ENCODE results near the gene RETREG2.

Gene RETREG2

GRCh38 chr2:219177552-219178376 is at the start of gene RETREG2:
TSS of gene RETREG2 (plus strand) at chr2:219178275. CDS start at chr2:219178353, 78 bp downstream.
- H3K27ac Mint-ChIP-seq = peak within 1 kb of the TSS; percentile 97
- H3K36me3 Mint-ChIP-seq = peaks cover 23% of the 10 kb centered on the region
- H3K27me3 Mint-ChIP-seq = no peaks in the 10 kb centered on the region
- ATAC-seq (ENCODE audit: low read depth) (peak; percentile 47), DNase-seq (ENCODE audit: low spot score in 2 of 2) (peak; percentile 75)
- H3K4me3 Mint-ChIP-seq = peak within 1 kb of the TSS; percentile 88
- H3K9me3 Mint-ChIP-seq = no peaks in the 10 kb centered on the region
- H3K4me1 Mint-ChIP-seq = peaks cover 31% of the 10 kb centered on the region

- Mint-ChIP-seq H3K4me3 (no peak overlapping the region), H3K36me3 (peaks cover 18% of the 10 kb centered on the region), H3K27me3 (no peaks in the 10 kb centered on the region), H3K9me3 (no peaks in the 10 kb centered on the region), H3K4me1 (peaks cover 6% of the 10 kb centered on the region), H3K27ac (no peak overlapping the region)
- DNase-seq (ENCODE audit: low spot score in 2 of 2) = no peak
- ATAC-seq (ENCODE audit: low read depth) = no peak
Observed at GRCh38 chr2:219128396-219128795, 49.7 kb upstream of the RETREG2 start.

- Mint-ChIP-seq H3K27me3 (no peaks in the 10 kb centered on the region), H3K27ac (no peak overlapping the region), H3K9me3 (no peaks in the 10 kb centered on the region), H3K4me1 (peaks cover 10% of the 10 kb centered on the region), H3K4me3 (no peak overlapping the region), H3K36me3 (peaks cover 18% of the 10 kb centered on the region)
- DNase-seq (ENCODE audit: low spot score in 2 of 2) (no peak), ATAC-seq (ENCODE audit: low read depth) (no peak)
Observed at GRCh38 chr2:219129589-219129988, 48.5 kb upstream of the RETREG2 start.

GRCh38 chr2:219131327-219131726 is 46.7 kb upstream of the RETREG2 start:
- Mint-ChIP-seq H3K36me3 (peaks cover 18% of the 10 kb centered on the region), H3K9me3 (no peaks in the 10 kb centered on the region), H3K27me3 (no peaks in the 10 kb centered on the region), H3K27ac (no peak overlapping the region), H3K4me1 (peaks cover 10% of the 10 kb centered on the region), H3K4me3 (no peak overlapping the region)
- DNase-seq (ENCODE audit: low spot score in 2 of 2) (no peak), ATAC-seq (ENCODE audit: low read depth) (no peak)

- DNase-seq (ENCODE audit: low spot score in 2 of 2) (no peak), ATAC-seq (ENCODE audit: low read depth) (no peak)
- Mint-ChIP-seq H3K4me3 (no peak overlapping the region), H3K27ac (no peak overlapping the region), H3K36me3 (peaks cover 14% of the 10 kb centered on the region), H3K27me3 (no peaks in the 10 kb centered on the region), H3K4me1 (peaks cover 10% of the 10 kb centered on the region), H3K9me3 (no peaks in the 10 kb centered on the region)
Observed at GRCh38 chr2:219131744-219132143, 46.3 kb upstream of the RETREG2 start.

GRCh38 chr2:219133976-219134375 is 44.1 kb upstream of the RETREG2 start:
- H3K36me3 Mint-ChIP-seq = peaks cover 22% of the 10 kb centered on the region
- H3K4me3 Mint-ChIP-seq = no peak overlapping the region
- no peak for ATAC-seq (ENCODE audit: low read depth)
- H3K27me3 Mint-ChIP-seq = no peaks in the 10 kb centered on the region
- no peak overlapping the region for H3K27ac Mint-ChIP-seq
- peaks cover 7% of the 10 kb centered on the region for H3K4me1 Mint-ChIP-seq
- DNase-seq (ENCODE audit: low spot score in 2 of 2) = no peak
- no peaks in the 10 kb centered on the region for H3K9me3 Mint-ChIP-seq

- no peak for DNase-seq (ENCODE audit: low spot score in 2 of 2)
- H3K4me1 Mint-ChIP-seq = peaks cover 4% of the 10 kb centered on the region
- H3K36me3 Mint-ChIP-seq = peaks cover 48% of the 10 kb centered on the region
- H3K27me3 Mint-ChIP-seq = no peaks in the 10 kb centered on the region
- H3K27ac Mint-ChIP-seq = no peak overlapping the region
- ATAC-seq (ENCODE audit: low read depth) = no peak
- no peak overlapping the region for H3K4me3 Mint-ChIP-seq
- H3K9me3 Mint-ChIP-seq = no peaks in the 10 kb centered on the region
Observed at GRCh38 chr2:219140722-219141121, 37.4 kb upstream of the RETREG2 start.

GRCh38 chr2:219142329-219142728 is 35.7 kb upstream of the RETREG2 start:
- H3K27ac Mint-ChIP-seq = no peak overlapping the region
- no peaks in the 10 kb centered on the region for H3K9me3 Mint-ChIP-seq
- H3K4me1 Mint-ChIP-seq = peaks cover 4% of the 10 kb centered on the region
- H3K36me3 Mint-ChIP-seq = peaks cover 57% of the 10 kb centered on the region
- DNase-seq (ENCODE audit: low spot score in 2 of 2) (no peak), ATAC-seq (ENCODE audit: low read depth) (no peak)
- no peak overlapping the region for H3K4me3 Mint-ChIP-seq
- H3K27me3 Mint-ChIP-seq = no peaks in the 10 kb centered on the region

- no peak overlapping the region for H3K27ac Mint-ChIP-seq
- no peaks in the 10 kb centered on the region for H3K27me3 Mint-ChIP-seq
- no peak overlapping the region for H3K4me3 Mint-ChIP-seq
- peaks cover 26% of the 10 kb centered on the region for H3K36me3 Mint-ChIP-seq
- DNase-seq (ENCODE audit: low spot score in 2 of 2) (no peak), ATAC-seq (ENCODE audit: low read depth) (no peak)
- H3K9me3 Mint-ChIP-seq = no peaks in the 10 kb centered on the region
- H3K4me1 Mint-ChIP-seq = no peaks in the 10 kb centered on the region
Observed at GRCh38 chr2:219149667-219150066, 28.4 kb upstream of the RETREG2 start.

- Mint-ChIP-seq H3K36me3 (peaks cover 22% of the 10 kb centered on the region), H3K4me1 (peaks cover 9% of the 10 kb centered on the region), H3K4me3 (no peak overlapping the region), H3K27ac (no peak overlapping the region), H3K27me3 (no peaks in the 10 kb centered on the region), H3K9me3 (no peaks in the 10 kb centered on the region)
- ATAC-seq (ENCODE audit: low read depth) (no peak), DNase-seq (ENCODE audit: low spot score in 2 of 2) (peak; percentile 30 to 55)
Observed at GRCh38 chr2:219155054-219155644, 22.9 kb upstream of the RETREG2 start.

GRCh38 chr2:219157396-219157795 is 20.7 kb upstream of the RETREG2 start:
- no peaks in the 10 kb centered on the region for H3K27me3 Mint-ChIP-seq
- peaks cover 19% of the 10 kb centered on the region for H3K4me1 Mint-ChIP-seq
- no peaks in the 10 kb centered on the region for H3K9me3 Mint-ChIP-seq
- no peak for DNase-seq (ENCODE audit: low spot score in 2 of 2)
- H3K27ac Mint-ChIP-seq = no peak overlapping the region
- ATAC-seq (ENCODE audit: low read depth) = no peak
- no peak overlapping the region for H3K4me3 Mint-ChIP-seq
- H3K36me3 Mint-ChIP-seq = peaks cover 17% of the 10 kb centered on the region

- Mint-ChIP-seq H3K4me1 (peaks cover 19% of the 10 kb centered on the region), H3K27me3 (no peaks in the 10 kb centered on the region), H3K4me3 (no peak overlapping the region), H3K36me3 (peaks cover 17% of the 10 kb centered on the region), H3K27ac (no peak overlapping the region), H3K9me3 (no peaks in the 10 kb centered on the region)
- DNase-seq (ENCODE audit: low spot score in 2 of 2) (no peak), ATAC-seq (ENCODE audit: low read depth) (no peak)
Observed at GRCh38 chr2:219158025-219158424, 20.1 kb upstream of the RETREG2 start.

GRCh38 chr2:219158586-219158985 is 19.5 kb upstream of the RETREG2 start:
- no peak overlapping the region for H3K4me3 Mint-ChIP-seq
- no peaks in the 10 kb centered on the region for H3K27me3 Mint-ChIP-seq
- no peak overlapping the region for H3K27ac Mint-ChIP-seq
- H3K9me3 Mint-ChIP-seq = no peaks in the 10 kb centered on the region
- ATAC-seq (ENCODE audit: low read depth) (no peak), DNase-seq (ENCODE audit: low spot score in 2 of 2) (no peak)
- H3K36me3 Mint-ChIP-seq = peaks cover 15% of the 10 kb centered on the region
- peaks cover 19% of the 10 kb centered on the region for H3K4me1 Mint-ChIP-seq

GRCh38 chr2:219159771-219160185 is 18.3 kb upstream of the RETREG2 start:
- peaks cover 15% of the 10 kb centered on the region for H3K36me3 Mint-ChIP-seq
- no peaks in the 10 kb centered on the region for H3K27me3 Mint-ChIP-seq
- H3K9me3 Mint-ChIP-seq = no peaks in the 10 kb centered on the region
- DNase-seq (ENCODE audit: low spot score in 2 of 2) (no peak), ATAC-seq (ENCODE audit: low read depth) (no peak)
- H3K4me3 Mint-ChIP-seq = peak overlapping the region; percentile 94
- peak overlapping the region; percentile 86 for H3K27ac Mint-ChIP-seq
- peaks cover 19% of the 10 kb centered on the region for H3K4me1 Mint-ChIP-seq
